Left lobe of liver (tissue), 2 donors: ENCODE results near the gene RHEBL1. TPM values are rescaled to one million over a fixed set of nuclear protein-coding genes. Genes with fewer than 3 reads are reported as not detected.
"Not testable (repeated sequence)": the region's sequence is repeated elsewhere in the genome, so short reads cannot be mapped to it uniquely, and the experiment has no call there.

ENCODE experiments used
- ATAC-seq: fragments of 200-7000 bp; cut with Tn5 transposase; one replicate; pipeline ENCODE4 v1.9.1; 2020; ENCODE audit warnings: mild to moderate bottlenecking, moderate library complexity
- DNase-seq: peaks from one replicate; pipeline ENCODE4 v3.0.0-alpha.2; 2020; ENCODE audit warnings: low spot score
- total RNA-seq: library from RNA; stranded (reverse); gene quantifications from one replicate; pipeline ENCODE4 v1.2.1, GENCODE V29; 2021
- donor health status: DM: no; HTN: no; CAD: no; lungs with moderate emphysema.
- donor health status: DM: no; HTN: yes; CAD: no.

Gene RHEBL1
- total RNA-seq, 1 donor from 2014 or later, result 0.18 TPM

- peak; percentile 19 for ATAC-seq
- DNase-seq, result no peak
Measured at GRCh38 chr12:49089821-49090773, 20.3 kb upstream of the RHEBL1 start.

- ATAC-seq, result no peak
- no peak for DNase-seq
Measured at GRCh38 chr12:49088932-49089330, 19.2 kb upstream of the RHEBL1 start.

- ATAC-seq (peak; percentile 95), DNase-seq (peak; percentile 64)
Measured at GRCh38 chr12:49088150-49088931, 18.6 kb upstream of the RHEBL1 start.

DNA sequence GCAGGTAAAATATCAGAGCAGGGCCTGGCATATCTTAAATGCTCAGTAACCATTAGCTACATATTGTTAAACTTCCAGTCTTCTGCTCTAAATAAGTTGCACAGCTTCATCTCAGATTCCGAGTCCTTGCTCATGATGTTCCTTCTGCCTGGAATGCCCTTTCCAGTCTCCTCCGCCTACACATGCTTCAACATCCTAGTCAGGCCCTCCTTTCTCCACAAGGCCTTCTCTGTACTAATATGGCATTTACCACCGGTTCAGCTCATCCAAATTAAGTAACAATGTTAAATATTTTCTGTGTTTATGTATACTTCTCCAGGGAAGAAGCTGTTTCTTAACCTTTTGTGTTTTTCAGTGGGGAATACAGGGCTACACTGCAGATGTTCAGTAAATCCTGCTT is 16.3 kb upstream of the RHEBL1 start:
- ATAC-seq (no peak), DNase-seq (no peak)

DNA sequence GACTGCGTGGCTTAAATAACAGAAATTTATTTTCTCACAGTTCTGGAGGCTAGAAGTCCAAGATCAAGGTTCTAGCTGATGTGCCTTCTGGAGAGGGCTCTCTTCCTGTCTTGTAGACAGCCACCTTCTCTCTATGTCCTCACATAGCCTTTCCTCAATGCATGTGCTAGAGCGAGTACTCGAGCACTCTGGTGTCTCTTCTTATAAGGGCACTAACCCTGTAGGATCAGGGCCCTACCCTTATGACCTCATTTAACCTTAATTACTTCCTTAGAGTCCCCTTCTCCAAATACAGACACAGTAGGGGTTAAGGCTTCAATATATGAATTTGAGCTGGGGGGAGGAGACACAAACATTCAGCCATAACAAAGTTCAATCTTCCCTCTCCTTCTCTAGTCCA is 14.7 kb upstream of the RHEBL1 start:
- ATAC-seq (no peak), DNase-seq (no peak)

DNA sequence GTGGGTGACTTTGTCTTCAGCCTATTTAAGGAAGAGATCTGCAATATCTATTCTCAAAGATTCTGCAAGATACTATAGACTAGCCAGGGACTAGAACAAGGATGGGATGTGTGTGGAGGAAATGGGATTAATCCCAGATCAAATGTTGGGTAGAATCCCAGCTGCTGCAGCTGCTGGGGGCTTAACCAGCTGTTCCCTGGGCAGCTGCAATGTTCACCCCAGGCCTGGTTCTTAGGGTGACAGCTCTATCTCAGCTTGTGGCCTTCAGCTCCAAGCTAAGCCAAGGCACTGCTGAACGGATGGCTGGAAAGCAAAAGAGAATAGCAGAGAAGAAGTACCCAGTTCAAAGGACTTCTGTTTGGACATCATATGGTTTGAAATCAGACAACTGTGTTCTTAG is 10.0 kb upstream of the RHEBL1 start:
- ATAC-seq (no peak), DNase-seq (no peak)

- DNase-seq (no peak), ATAC-seq (no peak)
Measured at GRCh38 chr12:49070971-49071370, 1.2 kb upstream of the RHEBL1 start.

DNA sequence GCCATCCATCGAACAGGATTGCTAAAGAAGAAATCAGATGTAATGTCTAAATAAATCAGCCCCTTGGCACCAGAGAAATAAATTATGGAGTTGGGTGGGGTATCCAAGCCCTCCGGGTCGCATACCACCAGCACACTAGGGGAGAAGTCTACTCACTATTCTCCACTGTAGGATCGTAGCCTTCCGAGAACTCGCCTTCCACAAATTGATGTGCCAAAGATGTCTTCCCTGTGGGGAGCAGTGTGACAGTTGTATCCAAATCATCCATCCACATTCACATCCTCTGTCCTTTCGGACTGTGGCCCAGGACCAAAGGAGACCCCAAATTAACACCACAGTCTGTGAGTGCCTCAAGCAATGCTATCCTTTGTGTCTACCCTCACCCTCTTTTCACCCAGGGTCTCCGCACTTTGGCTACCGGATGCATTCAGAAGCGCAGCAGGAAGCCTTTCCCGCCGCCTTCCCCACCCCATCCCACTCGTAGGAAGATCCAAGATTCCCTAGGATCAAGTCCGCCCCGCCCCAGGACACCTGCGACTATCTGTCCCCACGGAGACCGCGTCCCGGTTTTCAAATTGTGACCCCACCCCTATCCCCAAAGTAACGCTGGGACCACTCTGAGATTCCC is 786 bp downstream of the RHEBL1 start:
- DNase-seq (no peak), ATAC-seq (no peak)

- no peak for ATAC-seq
- DNase-seq, result no peak
Measured at GRCh38 chr12:49066120-49066519, 3.7 kb downstream of the RHEBL1 start.

DNA sequence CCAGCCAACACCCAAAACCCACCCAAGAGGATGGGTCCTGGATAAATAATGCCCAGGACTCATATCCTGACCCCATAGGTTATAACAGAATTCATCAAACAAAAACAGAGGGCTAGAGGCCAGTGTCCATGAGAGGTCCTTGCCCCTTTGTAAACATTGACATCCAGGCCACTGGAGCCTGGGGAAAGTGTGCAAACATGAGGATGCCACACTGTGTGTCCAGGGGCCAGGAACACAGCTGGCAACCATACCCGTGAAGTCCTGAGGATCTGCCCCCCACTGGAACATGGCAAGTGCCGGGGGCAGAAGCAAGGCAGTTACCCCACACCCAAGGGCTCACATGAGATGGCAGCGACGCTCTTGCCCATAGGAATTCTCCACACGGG is 5.0 kb downstream of the RHEBL1 start:
- ATAC-seq, result peak; percentile 10
- DNase-seq, result no peak

GRCh38 chr12:49061916-49062315 is 7.9 kb downstream of the RHEBL1 start:
- DNase-seq, ATAC-seq: not testable (repeated sequence)

- DNase-seq (no peak), ATAC-seq (no peak)
Measured at GRCh38 chr12:49061157-49061650, 8.6 kb downstream of the RHEBL1 start.

DNA sequence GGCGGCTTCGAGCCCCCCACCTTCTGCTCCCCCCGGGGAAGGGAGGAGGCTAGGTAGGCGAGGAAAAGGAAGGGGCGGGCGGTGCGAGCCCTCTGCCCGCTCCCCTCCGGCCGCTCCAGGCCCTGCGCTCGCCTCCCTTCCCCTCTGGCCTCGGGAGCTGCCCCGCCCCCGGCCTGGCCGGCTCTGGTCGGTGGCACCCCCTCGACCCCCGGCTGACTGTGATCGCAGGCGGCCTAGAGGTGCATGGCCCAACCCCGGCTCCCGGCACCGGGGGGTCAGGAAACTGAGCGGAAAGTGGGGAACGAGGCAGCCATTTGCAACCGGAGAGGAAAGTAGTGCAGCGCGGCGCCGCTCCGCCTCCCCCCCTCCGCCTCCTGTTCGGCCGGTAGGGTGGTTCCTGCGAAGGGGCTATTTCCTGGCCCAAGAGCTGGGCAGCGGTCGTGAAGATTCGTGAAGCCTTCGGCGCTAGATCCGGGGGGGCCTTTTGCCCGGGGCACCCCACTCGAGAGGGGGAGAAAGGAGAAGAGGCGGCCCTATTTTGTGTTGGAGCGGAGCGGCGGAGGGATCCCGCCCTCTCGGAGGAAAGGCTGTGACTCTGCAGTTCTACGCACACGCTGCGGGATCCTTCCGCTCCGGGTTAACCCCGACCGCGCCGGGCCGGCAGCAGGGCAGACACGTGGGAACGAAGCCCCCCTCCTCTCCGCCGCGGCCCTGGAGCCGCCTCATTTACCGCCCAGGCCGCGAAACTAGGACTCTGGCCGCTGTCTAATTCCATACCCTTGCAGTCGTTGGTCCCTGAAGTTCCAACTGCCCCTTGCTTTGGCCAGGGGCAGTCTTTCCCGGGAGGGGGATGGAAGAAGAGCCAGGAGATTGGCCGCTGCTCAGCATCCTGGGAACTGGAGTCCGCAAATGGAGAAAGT is 9.3 kb downstream of the RHEBL1 start, which contains the start of gene KMT2D:
TSS of gene KMT2D (minus strand) at position 558 of the 920 bp plus-strand sequence. CDS start 5,470 bp downstream, outside the sequence.
- peak; percentile 81 for ATAC-seq
- DNase-seq, result peak; percentile 93

- peak; percentile 42 for ATAC-seq
- DNase-seq, result peak; percentile 75
Measured at GRCh38 chr12:49059299-49060171, 10.2 kb downstream of the RHEBL1 start.

DNA sequence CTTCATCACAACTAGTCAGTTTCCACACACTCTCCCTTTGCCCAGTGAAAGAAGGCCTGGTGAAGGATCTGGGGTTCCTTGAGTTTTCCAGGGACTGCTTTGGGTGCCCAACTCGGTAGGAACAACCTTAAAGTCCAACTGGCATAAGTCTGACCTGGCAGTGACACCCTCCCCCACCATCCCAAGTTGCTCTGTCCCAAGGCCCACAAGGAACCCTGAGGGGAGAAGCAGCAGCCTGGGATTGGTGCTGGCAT is 10.8 kb downstream of the RHEBL1 start:
- peak; percentile 0 for ATAC-seq
- peak; percentile 47 for DNase-seq

DNA sequence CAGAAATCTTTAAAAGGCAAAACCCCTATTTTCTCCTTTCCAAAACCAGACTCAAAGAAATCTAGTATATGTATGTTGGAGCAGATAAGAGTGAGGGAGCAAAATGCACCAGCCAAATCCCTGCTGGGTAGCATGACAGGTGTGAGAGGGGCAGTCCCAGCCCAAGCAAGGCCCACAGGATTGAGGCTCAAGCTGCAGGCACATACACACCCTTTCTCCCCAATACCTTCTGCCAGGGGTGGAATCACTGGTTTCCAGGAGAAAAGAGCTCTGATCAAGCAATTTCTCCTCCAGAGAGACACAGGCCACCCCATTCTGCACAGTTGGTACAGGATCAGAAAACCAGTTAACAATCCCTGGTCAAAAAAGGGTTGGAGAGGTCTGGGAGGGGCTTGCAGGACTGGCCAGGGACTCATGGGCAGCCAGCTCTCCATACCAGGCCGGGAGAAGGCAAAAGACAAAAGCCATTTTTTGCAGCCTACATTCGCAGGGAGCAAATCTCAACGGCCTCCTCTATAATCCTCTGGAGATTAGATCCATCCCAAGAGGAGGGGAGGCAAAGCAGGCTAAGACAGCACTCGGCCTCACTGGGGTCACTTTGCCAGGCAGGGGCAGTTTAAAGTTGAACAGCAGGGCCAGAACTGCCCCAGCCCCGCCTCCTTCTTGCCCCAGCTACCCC is 11.3 kb downstream of the RHEBL1 start:
- ATAC-seq, result peak; percentile 2
- DNase-seq, result no peak

DNA sequence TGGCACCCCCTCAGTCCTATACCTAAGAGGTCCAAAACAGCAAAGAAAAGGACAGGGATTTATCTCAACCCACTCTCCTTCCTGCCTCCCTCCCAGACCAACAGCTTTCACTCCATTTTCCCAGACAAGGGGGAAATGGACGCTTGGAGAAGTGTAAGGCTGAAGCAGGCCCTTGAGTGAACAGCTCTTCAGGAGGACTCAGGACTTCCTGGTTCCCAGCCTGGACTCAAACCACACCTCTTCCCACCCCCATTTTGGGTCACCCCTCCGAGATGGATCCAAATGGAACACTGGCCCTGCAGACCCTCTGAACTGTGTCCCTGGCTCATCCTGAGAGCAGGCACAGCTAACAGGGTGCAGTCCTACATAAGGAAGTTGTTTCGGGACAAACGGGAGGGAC is 11.9 kb downstream of the RHEBL1 start:
- ATAC-seq (no peak), DNase-seq (no peak)

DNA sequence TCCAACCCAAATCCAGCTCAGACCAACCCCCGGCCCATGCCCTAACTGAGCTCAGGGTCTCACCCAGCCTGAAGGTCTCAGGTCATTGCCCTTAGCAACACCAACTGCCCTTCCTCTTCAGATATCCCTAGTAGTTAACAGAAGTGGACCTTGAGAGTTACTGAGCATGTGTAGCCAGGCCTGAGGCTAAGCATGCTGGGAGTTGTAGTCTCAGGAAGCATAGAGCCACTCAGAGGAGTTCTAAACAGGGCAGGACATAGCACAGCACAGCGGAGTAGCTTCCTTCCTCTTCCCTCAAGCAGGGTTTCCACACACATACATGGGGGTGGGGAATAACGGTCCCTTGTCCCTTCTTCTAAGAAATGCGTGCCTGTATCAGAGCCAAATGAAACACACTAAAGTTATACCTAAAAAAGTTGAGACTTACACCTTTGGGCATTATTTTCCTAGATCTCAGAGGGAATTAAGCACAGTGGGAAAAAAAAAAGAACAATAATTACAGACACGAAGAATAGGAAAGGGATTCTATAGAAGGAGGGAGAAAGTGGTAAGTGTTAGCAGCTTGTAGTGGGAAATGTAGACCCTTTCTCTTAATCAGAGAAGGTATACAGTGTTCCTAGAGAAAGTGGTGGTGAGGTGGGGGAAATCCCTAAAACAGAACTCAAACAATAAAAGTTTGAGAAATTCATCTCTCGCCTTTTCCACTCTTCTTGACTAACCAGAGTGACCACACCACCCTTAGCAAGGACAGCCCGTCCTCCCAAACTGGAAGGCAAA is 13.6 kb downstream of the RHEBL1 start:
- ATAC-seq (peak; percentile 47), DNase-seq (peak; percentile 62)
